ENCODE measurements around the gene GTSE1.

The GTSE1 gene

GRCh38 chr22:46377525-46378425 lies 81.1 kb downstream of the GTSE1 start:
- TF ChIP-seq, protein P1, sequence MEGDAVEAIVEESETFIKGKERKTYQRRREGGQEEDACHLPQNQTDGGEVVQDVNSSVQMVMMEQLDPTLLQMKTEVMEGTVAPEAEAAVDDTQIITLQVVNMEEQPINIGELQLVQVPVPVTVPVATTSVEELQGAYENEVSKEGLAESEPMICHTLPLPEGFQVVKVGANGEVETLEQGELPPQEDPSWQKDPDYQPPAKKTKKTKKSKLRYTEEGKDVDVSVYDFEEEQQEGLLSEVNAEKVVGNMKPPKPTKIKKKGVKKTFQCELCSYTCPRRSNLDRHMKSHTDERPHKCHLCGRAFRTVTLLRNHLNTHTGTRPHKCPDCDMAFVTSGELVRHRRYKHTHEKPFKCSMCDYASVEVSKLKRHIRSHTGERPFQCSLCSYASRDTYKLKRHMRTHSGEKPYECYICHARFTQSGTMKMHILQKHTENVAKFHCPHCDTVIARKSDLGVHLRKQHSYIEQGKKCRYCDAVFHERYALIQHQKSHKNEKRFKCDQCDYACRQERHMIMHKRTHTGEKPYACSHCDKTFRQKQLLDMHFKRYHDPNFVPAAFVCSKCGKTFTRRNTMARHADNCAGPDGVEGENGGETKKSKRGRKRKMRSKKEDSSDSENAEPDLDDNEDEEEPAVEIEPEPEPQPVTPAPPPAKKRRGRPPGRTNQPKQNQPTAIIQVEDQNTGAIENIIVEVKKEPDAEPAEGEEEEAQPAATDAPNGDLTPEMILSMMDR (IDR thresholded peaks at IDR 0.05; ENCODE audit: low read depth, low read length, missing control alignments): no peak
- no peak overlapping the region for H3K4me3 ChIP-seq (ENCODE audit: low read depth, low read length)
- in situ Hi-C loops (cut with HindIII; ENCODE audit: low sequenced_read_pairs): no loop called here
- no peak for DNase-seq (ENCODE audit: low read depth)

GRCh38 chr22:46378426-46379065 lies 81.9 kb downstream of the GTSE1 start:
- TF ChIP-seq, protein P1 (IDR thresholded peaks at IDR 0.05; ENCODE audit: low read depth, low read length, missing control alignments): no peak
- no peak overlapping the region for H3K4me3 ChIP-seq (ENCODE audit: low read depth, low read length)
- DNase-seq (ENCODE audit: low read depth): no peak
- in situ Hi-C loops (cut with HindIII; ENCODE audit: low sequenced_read_pairs): no loop called here

DNA sequence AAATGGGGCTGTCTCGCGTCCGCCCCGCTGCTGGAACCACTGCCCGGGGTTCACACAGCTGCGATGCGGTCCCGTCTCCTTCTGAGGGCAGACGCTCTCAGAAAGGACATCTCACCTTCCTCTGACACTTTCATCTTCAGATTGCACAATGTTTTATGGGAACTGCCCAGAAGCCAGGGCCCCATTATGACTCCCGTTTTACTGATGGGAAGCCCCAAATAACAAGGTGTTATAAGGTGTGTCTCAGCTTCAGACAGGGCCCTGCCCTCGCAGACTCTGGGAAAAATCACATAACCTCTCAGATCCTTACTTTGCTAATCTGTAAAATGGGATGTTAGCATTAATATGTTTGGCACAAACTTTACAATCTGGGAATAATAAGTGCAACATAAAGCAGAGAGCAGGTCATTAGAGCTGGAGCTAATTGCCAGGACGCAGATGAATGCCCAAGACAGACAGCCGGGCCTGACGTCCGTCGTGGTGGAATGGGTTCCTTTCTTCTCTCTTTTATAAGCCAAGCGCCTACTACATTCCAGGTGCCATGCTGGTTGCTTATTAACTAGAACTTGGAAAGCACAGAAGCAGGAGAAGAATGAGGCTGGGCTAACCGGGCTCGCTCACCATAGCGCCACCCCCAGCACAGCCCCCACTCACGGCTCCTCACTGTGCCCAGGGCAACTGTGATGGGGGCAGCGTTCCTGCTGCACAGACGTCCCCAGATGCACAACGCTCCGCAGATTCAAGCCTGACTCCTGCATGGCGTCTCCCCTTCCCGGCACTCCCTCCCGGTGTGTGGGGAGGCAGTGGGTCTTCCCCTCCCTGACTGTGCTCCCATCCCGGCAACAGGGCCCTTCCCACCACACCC lies 82.6 kb downstream of the GTSE1 start:
- no peak overlapping the region for H3K4me3 ChIP-seq (ENCODE audit: low read depth, low read length)
- no peak for DNase-seq (ENCODE audit: low read depth)
- in situ Hi-C loops (cut with HindIII; ENCODE audit: low sequenced_read_pairs): no loop called here
- TF ChIP-seq, protein P1 (IDR thresholded peaks at IDR 0.05; ENCODE audit: low read depth, low read length, missing control alignments): no peak

GRCh38 chr22:46380069-46380468 lies 83.4 kb downstream of the GTSE1 start:
- DNase-seq (ENCODE audit: low read depth): no peak
- no peak overlapping the region for H3K4me3 ChIP-seq (ENCODE audit: low read depth, low read length)
- in situ Hi-C loops (cut with HindIII; ENCODE audit: low sequenced_read_pairs): no loop called here
- TF ChIP-seq, protein P1 (IDR thresholded peaks at IDR 0.05; ENCODE audit: low read depth, low read length, missing control alignments): no peak
